Measurements from ENCODE around the gene RDH12.

The RDH12 gene

DNA sequence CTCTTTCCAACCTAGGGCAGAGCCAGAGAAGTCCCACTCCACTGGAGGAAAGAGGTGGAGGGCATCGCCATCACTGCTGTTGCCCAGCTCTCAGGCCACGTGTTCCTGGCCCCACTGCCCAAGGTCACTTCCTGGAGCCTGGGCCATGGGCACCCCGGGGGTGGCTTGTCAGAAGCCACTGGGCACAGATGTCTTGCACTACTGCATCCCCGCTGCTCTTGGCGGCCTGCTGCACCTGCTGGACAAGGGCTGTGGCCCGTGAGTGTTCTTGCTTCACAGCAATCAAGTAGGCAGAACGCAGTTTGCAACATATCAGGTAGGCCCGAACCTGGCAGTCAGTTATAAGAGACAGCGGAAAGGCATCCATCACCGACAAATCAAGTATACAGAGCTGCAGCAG is 46.6 kb downstream of the RDH12 start:
- no peak for DNase-seq (ENCODE audit: low read depth in 2 of 2)

DNA sequence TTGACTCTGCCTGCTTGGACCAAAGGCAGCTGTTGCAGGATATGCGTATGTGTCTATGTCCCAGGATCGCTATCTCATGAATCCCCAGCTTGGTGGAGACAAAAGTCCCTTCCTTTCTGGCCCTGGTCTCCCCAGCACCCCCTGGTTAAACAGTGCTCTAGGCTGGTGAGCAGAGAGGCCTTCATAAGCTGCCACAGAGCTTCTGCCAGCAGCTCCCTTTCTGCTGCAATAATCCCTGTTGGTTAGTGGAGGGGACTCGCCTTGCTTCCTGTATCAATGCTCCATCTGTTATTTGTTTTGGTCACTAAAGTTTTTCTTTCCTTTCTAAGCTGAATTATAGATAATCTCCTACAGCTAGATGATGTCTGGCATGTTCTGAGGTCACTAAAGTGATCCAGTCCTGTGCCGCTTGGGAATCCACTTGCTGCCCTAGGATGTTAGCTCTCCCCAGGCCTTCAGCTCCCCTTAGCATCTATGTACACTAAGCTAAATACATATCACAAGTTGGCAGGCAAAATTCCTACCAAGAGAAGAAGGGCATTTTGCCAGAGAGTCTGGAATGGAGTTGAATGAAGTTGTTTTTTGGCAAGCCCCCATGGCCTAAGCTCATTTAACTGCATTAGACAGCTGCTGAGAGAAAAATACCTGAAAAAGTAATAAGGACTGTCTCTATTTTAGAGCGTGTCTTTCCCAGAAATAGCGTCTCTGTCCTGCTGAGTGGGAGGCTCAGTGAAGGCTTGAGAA is 47.8 kb downstream of the RDH12 start:
- no peak for DNase-seq (ENCODE audit: low read depth in 2 of 2)

DNA sequence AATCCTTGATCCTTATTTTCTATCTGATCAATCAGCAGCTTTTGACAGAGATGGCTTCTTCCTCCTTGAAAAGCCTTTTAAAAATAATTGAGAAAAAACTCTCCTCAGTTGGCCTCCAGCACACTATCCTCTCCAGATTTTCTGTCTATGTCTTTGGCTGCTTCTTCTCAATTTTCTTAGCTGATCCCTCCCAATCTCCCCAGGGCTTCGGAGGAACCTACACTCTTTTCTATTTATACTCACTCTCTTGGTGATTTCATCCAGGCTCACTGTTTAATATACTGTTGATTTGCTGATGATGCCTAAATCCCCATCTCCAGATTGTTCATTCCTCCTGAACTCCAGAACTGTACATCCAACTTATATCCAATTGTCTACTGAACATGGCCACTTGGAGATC is 54.8 kb downstream of the RDH12 start:
- no peak for DNase-seq (ENCODE audit: low read depth in 2 of 2)

DNA sequence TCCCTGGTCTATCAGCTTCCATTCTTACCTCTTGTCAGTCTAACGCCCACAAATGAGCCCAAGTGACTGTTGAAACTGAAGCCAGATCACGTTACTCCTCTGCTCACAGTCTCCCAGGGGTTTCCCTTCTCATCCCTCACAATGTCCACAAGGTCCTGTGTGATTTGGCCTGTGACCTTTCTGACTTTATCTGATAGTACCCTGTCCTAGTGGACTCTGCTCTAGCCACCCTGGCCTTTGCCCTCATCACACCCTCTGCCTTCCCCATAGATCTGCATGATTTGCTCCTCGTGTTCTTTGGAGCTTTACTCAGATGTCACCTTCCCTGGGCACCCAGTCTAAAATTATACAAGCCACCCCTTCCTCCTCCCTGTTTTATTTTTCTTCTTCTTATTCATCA is 55.5 kb downstream of the RDH12 start:
- DNase-seq (ENCODE audit: low read depth in 2 of 2) = no peak

DNA sequence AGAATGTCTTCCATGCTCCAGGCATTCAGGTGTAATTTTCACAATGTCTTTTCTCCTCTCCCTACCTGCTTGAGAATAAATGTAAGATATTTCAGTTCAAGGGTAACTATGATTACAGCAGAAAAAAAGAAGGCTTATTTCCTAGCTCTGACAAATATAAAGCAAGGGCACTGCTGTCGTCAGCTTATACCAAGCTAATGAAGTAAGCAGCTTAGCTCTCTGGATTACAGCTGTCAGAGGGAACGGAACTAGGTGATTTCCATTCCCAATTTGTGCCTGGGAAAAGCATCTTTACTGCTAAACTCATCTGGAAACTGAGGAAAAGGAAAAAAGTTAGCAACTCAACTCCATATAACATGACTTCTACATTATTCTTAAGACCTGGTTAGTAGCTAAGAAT is 58.2 kb downstream of the RDH12 start:
- DNase-seq (ENCODE audit: low read depth in 2 of 2) = no peak

DNA sequence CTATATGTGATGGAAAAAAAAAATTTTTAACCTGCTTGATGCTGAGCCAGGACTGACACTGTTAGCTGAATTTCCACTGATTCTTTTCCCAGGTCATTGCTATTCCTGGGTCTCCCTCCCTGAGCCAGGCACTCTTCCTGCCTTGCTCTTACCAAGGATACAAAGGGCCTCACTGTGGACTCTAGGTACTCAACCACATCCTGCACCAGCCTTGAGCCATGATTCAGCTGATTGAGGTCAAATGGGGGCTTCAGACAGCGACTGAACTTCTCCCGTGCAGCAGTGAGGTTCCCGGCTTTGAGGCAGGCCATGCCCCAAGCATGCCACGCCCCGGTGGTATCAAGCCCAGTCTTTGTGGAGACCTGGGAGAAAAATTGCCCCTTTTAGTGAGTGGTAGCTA is 60.4 kb downstream of the RDH12 start:
- no peak for DNase-seq (ENCODE audit: low read depth in 2 of 2)

DNA sequence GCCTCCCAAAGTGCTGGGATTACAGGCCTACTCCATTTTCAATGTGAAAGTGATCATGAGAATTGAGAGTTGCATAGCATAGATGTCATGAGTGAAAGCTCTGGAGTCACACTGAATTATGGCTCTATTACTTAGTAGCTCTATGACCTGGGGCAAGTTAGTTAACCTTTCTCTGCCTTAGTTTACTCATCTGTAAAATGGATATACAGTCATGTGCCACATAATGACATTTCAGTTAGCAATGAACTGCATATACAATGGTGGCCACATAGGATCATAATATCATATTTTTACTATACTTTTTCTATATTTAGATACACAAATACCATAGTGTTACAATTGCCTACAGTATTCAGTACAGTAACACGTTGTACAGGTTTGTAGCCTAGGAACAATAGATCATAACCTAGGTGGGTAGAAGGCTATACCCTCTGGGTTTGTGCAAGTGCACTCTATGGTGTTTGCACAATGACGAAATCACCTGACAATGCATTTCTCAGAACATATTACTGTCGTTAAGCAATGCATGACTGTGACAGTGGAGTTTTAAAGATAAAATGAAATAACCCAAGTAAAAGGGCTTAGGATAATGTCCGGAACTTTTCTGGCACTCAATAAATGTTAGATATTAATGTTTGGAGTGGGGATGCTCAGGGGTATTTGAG is 61.6 kb downstream of the RDH12 start:
- no peak for DNase-seq (ENCODE audit: low read depth in 2 of 2)

DNA sequence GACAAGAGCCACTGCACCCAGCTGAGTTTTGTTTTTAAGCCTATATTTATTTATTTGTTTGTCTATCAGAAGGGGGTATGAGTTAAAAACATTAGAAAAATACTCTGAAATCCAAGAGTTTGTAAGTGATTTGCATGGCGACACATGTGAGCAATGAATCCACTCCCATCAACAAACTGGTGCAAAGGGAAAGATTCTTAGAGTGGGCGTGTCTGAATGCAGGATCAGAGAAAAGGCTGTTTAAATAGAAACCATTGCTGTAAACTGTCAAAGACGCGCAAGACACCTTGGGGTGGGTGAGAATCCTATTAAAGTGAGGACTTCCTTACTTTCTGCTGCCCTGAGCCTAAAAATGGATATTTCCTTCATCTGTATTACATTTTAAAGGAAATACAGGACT is 62.8 kb downstream of the RDH12 start:
- no peak for DNase-seq (ENCODE audit: low read depth in 2 of 2)

DNA sequence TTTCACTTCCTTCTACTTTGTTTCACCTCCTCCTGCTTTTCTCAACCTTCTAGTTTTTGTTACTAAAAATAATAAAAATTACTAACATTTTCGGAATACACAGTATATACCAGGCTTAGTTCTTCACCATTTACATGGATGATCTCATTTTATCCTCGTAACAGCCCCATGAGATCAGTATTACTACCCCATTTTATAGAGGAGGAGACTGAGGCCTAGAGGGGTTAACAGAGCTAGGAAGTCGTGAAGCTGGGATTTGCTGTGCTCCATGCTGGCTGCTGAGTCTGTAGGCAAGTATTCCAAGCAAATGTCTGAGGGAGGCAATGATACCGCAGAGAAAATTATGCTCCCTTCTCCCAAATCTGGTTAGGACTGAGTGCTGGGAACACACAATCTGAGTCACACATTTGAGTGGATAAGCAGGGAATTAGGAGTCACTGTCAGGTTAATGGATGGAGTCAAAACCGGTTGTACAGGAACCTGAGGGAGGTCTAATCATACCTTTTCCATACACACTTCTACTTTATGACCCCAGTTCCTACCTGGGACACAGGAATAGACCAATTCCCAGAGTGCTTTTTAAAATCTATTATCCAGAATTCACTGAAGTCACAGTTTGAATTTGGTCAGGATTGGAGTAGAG is 63.6 kb downstream of the RDH12 start:
- no peak for DNase-seq (ENCODE audit: low read depth in 2 of 2)

DNA sequence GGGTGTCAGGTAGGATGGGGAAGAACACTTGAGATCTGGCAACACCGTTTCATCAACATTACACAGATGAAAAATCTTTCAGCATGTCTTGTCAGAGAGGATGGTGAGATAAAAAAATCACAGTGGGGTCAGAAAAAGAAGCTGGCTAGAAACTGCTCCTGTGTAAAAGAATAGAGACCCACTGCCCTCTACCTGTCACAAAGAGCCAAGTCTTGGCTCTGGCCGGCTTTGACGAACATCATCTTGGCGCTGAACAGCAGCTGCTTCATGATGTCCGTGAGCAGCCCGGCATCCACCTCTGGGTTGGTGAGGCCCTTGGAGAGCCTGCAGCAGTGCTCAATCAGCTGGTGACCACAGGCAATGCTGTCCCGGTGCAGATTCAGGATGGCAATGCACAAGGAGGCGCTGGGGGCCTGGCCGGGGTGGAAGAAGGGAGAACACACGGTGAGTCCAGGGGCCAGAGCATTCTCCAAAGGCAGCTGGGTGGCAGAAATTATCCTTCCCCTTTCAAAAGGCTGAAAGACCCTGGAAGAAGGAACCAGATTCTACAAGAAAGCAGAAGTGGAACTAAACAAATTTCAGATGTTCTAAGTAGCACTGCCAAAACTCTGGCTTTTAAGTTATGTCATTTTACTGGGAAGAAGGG is 64.5 kb downstream of the RDH12 start:
- DNase-seq (ENCODE audit: low read depth in 2 of 2) = no peak

DNA sequence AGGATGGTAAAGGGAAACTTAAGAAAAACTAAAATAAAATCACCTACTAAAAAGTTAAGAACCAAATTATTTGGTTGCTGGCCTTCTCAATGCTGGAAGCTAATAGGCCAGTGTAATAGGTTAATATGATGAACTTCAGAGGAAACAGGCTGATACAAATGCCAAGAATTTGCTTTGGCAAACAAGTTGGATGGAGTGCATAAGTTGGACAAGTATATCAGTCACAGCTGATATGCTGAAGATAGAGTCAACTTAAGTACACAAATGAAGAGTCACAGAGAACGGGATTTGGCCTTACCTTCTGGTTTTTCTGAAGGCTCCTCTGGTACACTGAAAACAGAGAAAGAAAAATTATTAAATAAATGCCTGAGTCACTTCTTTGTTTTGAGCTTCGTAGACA is 66.5 kb downstream of the RDH12 start:
- DNase-seq (ENCODE audit: low read depth in 2 of 2) = no peak

DNA sequence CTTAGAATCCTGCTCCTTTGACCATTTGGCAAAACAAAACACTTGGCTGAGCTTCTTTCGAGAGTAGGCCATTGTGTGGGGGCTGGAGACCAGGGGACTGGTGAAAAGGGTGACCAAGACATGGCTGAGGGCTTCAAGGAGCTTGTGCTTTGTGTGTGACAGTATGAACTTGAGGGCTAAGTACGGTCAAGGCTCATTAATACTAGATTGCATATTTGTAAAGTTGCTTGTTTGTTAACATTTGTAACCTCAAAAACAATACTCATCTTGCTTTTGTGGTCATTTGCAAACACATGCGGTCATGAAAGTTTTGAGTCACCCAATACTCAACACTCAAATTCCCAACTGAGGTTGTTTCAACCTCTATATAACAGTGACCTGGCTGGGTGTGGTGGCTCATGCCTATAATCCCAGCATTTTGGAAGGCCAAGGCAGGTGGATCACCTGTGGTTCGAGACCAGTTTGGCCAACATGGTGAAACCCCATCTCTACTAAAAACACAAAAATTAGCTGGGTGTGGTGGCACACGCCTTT is 72.2 kb downstream of the RDH12 start:
- no peak for DNase-seq (ENCODE audit: low read depth in 2 of 2)

DNA sequence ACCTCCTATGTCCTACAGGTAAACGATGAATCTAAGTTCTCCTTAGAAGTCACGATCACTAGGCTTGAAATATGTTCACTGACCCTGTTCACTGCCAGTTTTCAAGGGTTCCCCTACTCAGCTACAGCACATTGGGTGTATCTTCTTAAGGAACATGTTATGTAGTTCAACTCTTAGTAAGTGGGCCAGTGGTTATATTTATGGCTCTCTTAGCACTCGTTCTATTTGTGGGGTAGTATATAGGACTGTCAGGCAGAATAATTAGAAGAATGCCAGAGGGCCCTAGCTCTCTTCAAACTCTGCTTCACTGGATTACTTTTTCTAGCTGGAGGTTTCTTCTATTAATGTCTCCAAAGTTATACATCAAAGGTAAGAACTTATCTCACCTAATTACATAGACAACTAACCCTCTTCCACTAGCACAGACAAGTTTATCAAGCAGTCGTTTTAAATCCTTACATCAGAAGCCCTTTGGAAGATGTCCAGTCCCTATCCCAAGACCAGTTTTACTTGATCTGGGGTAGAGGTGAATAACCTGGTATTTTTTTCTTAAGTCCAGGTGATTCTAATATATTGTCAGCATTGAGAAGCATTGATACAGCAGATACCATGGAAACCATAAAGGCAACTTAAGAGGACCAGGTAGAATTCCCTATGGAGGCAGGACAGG is 75.1 kb downstream of the RDH12 start:
- no peak for DNase-seq (ENCODE audit: low read depth in 2 of 2)

DNA sequence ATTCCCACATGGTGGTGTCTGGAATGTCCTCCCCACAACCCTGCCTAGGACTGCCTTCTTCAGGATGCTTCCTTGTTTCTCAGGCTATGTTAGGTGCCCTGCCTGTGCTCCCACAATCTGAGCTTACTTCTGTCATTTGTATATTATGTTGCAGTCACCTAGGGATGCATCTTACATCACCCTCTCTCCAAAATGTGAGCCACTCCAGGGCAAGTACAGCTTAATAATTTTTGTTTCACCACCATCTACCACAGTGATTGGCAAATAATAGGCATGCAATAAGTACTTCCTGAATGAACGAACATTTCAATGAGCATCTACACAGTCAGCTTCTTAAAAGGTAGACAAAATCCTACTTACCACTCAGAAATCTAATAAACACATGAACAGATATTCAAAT is 77.1 kb downstream of the RDH12 start:
- no peak for DNase-seq (ENCODE audit: low read depth in 2 of 2)

DNA sequence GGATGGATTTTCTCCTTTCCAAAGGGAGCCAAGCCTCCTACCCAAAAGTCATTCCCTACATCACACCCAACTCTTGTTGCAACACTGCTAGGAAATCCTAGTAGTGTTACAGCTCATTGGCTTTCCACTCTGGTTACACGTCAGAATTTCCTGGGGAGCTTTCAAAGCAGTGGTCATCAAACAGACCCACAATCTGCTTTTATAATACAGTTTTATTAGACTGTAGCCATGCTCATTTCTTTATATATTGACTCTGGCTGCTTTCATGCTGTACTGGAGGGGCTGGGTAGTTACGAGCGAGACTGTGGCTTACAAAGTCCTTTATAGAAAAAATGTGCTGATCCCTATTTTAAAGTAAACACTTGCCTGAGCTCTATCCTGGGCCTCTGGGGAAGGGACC is 80.4 kb downstream of the RDH12 start:
- DNase-seq (ENCODE audit: low read depth in 2 of 2) = no peak

Measured in fibroblast of skin of left biceps (primary cell).